CD4-positive, alpha-beta T cell treated with Interleukin-4 for 4 hours (primary cell): ENCODE data around the gene MAP9.
A peak's percentile ranks its signal among the peaks of the same experiment; 100 is the strongest.
"Not testable (repeated sequence)": the region's sequence is repeated elsewhere in the genome, so short reads cannot be mapped to it uniquely, and the experiment has no call there.

Experiments used
- DNase-seq: peaks from one replicate; pipeline ENCODE4 v3.0.0-alpha.2; 2020

MAP9 gene

DNA sequence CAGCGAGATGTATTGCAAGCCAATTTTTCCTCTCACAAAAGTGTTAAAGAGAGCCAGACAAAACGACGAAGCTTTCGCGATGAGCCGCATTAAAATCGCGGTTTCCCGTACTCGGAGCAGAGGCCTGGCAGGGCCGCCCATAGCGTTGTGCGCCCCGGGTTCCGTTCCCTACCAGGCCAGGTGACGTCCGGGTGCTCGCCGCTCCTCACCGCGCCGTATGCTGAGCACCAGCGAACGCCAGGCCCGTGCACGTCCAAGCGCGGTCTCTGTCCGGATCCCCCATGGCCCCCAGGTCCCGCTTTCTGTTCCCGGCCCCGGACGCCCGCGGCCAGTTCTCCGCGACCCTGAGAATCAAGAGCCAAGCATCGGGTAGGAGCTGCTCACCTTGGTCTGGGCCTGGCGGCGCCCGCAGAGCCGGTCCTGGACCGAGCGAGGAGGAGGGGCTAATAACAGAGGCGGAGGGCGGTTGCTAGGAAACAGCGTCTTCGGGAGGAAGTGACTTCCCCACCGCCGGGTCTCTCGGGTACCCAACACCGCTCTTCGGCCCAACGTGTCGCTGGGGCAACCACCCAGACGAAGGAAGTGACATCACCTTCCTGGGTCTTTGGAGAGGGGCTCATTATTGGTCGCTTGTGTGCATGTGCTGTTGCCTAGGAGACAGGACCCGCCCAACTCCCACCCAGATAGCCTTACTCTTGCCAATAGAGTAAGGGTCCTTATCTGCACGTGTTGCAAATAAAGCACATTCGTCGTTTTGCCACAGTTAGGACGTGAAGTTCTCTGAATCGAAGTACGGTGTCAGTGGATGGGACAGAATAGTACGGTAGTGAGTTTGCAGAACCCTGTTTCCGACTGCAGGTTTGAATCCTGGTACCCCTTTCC, at the start of gene MAP9:
Gene MAP9, minus strand, starts transcription at position 579 of the 882 bp plus-strand sequence. CDS start 1,115 bp downstream, outside the sequence.
- DNase-seq, result peak; percentile 96

DNA sequence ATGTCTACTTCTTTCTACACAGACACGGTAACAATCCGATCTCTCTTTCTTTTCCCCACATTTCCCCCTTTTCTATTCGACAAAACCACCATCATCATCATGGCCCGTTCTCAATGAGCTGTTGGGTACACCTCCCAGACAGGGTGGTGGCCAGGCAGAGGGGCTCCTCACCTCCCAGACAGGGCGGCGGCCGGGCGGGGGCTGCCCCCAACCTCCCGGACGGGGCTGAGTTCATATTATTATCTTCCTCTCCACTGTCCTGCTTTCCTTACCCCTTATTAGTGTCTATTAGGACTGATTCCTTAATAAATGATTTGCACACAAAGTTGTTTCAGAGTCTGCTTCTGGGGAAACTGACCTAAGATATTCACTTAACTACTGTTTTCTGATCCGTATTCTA, 48.0 kb upstream of the MAP9 start:
- not testable (repeated sequence) for DNase-seq

DNA sequence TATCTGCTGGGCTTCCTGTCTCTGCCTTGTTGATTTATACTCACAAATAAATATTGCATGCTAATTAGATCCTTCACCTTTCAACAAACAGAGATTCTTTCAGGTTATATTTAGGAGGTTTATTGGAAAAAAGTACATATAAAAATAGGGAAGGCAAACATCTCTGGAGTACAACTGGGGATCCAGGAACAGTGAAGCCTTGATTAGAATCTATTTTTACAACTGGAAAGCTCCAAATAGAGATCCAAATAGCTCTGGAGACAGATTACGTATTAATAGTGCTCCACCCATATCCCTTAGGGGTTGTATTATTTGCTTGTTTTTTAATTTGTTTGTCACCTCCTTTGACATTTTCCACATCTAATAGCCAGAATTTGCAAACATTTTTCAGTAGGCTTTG, 46.9 kb upstream of the MAP9 start:
- no peak for DNase-seq

DNA sequence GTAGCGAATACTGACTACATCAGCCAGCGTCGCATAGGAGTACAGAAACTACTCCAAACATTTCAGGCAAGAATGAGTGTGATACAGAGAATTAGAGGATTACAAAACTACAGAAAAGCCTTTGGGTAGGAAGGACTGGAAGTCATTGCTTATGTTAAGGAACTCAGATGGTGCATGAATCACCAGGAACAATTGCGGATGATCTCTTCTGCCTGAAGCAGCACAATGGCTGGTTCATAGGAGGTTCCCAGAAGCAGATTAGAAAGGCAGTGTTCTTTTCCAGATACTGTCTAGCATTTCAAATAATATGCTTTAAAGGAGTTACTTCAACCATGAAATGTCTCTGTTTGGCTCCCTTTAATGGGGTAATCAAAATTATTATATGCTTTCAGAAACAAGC, 42.5 kb upstream of the MAP9 start:
- no peak for DNase-seq

DNA sequence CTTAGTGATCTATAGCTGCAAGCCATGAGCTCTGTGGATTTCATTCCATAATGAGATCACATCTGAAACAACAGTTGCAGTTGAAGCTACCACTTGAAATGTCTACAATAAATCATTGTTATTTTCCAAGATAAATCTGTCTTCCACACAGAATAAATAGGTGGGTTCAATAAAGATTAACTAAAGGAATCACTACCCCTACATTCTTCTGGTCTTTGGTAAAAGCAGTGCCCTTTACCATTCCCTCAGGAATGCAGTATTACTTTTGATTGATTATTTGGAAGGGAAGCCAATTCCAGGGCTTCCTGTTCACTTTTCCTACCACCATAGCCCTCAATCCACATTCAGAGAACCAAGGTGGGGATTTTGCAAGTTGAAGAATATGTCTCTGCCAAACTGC, 38.9 kb upstream of the MAP9 start:
- DNase-seq, result no peak

DNA sequence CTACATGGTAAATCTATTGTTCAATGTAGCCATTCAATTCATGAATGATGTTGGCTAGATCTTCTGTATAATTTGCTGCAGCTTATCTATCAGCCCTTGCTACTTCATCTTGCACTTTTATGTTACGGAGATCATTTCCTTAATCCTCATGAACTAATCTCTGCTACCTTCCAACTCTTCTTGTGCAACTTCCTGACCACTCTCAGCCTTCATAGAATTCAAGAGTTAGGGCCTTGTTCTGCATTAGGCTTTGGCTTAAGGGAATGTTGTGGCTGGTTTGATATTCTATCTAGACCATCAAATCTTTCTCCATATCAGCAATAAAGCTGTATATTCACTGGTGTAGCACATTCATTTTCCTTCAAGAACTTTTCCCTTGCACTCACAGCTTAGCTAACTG, 36.7 kb upstream of the MAP9 start:
- DNase-seq, result no peak

DNA sequence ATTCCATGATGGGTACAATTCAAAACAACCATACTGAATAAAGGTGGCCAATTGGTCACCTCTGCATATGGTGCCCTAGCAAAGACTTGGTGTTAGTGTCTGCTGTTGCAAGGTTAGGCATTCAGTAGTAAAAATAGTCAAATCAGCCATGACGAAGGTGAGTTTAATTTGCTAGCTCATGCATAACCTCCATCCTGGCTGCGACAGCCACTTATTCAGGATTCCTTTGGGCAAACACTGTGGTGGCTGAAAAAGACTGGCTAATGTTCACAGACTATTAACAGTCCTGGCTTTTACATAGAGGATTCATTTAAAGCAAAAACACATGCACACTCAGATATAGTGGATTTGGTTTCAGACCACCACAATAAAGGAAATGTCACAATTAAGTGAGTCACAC, 34.8 kb upstream of the MAP9 start:
- no peak for DNase-seq

DNA sequence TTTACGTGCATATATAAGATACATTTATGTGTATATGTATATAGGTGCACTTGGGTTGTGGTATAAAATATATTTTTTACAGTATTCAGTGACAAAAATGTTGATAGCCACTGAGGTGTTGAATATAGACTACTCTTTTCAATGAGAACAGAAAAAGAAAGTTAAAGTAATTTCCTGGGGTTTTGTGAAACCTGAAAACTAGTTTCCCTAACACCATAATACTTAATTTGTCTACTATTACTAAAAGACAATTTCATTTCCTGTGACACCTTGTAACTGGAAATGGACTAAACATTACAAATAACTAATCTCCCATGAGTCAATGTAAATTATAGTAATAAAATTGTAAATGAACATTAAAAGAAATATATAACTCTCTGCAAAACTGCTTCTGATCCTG, 32.0 kb upstream of the MAP9 start:
- DNase-seq, result no peak

DNA sequence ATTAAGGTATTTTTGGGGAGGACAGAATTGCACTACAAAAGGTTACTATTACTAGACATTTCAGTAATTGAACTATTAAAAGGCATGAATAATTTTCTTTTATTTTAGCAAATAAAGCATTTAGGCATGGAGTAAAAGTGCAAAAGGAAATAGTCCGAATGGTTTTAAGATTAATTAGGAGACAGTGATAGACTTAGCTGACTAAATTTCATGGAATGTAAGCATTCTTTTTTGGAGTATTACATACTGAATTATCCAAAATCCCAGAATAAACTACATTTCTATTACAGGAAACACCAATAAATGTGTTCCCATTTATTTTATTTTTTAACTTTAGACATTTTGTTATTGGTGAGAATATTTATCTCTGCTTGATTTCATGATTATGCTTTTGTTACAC, 30.7 kb upstream of the MAP9 start:
- no peak for DNase-seq

DNA sequence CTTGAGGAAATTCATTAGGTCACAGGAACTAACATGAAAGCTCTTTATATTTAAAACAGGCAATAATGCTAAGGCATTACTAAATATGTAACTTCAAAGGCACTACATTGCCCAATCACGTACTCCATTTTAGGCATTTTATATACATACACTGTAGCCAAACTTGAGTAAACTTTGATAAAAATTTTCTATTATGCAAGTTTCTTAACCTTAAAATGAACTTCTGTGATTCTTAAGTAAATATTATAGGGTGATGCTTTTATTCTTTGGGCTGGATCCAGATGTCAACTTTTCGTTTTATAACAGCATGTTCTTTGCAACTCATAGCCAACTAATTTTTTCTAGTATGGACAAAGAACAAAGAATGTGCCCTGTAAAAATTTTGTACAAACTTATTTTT, 28.3 kb upstream of the MAP9 start:
- DNase-seq, result no peak

DNA sequence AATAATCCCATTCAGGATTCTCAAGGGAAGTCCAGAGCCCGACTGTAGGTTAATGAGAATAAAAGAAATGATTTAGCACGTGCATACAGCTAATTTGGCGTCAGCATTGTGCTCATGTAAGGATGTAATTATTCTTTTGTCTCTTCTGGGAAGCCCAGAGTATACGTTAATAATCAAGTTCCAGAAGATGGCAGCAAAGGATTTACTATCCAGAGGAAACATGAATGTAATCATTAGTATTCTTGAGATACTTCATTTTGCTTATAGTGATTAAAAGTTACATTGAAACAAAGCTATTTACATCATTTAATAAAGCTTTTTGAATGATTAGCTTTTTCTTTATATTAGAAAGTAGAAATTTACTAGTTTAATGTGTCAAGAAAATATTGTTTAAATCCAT, 27.1 kb upstream of the MAP9 start:
- DNase-seq, result no peak

DNA sequence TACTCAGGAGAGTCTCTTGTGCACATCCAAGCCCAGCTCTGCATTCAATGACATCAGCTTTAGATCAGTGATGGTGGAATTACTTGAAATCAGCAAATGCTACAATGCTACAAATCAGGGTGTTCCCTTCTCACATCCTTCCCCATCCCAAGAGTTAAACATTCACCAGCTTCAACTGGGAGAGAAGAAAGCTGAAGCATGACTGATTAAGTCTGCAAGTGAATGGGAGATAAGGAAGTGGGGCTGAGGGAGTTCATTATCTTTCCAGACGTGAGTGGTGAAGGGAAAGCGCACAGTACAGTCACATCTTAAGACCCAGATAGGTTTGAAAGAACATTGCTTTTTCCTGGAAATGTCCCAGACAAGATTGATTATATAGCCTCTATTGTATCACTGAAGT, 26.2 kb upstream of the MAP9 start:
- no peak for DNase-seq

DNA sequence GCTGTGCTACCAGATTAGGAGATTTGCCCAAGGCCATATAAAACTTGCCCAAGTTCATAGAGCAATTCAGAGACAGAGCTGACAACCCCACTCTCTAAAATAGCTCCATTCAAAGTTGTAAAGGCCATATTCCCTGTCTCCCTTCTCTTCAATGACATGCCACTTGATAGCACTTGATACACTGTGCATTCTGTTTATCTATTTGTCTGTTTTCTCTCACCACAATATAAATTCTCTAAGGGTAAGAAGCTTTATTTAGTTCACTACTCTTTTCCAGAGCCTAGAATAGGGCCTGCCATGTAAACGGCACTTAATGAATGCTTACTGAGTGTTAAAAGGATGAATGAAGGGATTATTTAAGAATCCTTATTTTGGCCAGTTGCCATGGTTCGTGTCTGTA, 24.1 kb upstream of the MAP9 start:
- DNase-seq, result no peak

DNA sequence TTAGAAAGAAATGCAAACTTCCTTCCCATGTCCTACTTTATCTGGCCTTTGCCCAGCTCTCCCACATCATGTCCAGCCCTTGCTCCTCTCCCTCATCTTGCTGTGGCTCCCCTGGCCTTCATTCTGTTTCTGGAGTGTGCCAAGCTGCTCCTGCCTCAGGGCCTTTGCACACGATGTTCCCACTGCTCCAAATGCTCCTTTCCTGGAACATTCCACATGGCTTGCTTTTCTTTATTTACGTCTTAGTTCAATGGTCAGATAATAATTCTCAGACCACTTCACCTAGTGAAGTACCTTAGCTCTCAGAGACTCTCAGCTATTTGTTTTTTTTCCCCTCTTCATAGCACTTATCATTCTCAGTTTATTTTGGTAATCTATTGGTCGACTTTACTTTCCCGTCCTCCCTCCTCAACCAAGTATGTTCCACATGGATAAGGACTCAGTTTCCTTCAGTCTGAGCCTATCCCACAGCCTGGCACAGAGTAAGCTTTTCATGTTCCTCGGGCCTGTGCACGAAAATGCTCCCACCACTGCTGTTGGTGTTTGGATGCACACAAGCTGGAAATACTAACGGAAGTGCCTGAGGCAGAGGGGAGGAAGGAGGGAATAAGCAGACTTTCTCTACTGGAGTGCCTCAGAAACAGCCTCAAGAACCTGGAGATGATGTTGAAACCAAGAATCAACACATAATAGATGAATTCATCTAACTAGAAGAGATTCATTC, 23.4 kb upstream of the MAP9 start:
- DNase-seq, result no peak

DNA sequence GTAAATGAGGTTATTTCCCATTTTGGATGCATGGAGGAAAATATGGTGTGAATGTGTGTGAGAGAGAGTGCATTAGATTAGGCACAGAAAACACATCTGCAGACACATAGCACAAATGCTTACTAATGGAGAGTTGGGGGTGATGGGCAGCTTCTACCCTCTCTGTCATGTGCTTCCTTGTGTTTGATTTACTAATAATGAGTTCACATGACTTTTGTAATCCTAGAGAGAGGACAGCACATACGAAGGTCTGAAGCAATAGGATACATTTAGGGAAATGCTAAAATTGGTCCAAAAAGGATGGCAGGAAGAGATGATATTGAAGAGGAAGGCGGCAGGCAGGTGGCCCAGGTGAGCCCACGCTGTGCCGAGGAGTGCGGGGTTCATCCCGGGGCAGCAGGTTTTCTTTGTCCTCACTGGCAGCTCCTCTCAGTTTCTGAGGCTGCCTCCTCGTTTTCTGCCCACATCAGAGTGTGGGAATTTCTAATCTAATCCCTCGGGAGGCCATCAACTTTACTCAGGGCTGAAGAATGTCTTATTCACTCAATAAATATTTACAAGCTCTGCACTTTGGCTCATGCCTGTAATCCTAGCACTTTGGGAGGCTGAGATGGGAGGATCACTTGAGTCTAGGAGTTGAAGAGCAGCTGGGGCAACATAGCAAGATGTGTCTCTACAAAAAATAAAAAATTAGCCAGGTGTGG, 15.9 kb upstream of the MAP9 start:
- no peak for DNase-seq

DNA sequence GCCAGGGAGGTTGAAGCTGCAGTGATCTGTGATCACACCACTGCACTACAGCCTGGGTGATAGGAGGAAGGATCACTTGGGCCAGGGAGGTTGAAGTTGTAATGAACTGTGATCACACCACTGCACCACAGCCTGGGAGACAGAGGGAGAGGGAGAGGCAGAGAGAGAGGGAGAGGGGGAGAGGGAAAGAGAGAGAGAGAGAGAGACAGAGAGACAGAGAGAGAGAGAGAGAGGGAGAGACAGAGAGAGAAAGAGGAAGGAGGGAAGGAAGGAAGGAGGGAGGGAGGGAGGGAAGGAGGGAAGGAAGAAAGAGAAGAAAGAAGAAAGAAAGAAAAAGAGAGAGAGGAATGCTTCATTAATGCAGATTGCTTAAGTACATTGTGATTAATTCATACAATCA, 15.2 kb upstream of the MAP9 start:
- DNase-seq, result no peak

DNA sequence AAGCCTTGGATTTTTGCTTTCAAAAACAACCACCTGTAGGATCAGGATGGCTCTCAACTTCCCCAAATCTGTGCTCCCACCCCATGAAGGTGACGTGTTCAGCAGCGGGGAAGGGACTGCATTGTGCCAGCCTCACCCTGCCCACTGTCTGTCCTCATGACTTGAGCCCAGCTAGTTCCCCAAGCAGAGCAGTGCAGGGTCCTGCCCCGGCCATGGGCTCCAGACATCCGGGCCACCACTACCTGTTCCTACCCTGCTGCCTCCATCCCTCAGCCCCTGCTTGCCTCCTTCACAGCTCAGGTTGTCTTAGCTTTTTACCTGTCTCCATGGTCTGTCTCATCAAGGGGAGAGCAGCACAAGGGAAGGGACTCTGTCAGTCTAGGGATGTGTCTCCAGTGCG, 11.4 kb upstream of the MAP9 start:
- DNase-seq, result no peak

DNA sequence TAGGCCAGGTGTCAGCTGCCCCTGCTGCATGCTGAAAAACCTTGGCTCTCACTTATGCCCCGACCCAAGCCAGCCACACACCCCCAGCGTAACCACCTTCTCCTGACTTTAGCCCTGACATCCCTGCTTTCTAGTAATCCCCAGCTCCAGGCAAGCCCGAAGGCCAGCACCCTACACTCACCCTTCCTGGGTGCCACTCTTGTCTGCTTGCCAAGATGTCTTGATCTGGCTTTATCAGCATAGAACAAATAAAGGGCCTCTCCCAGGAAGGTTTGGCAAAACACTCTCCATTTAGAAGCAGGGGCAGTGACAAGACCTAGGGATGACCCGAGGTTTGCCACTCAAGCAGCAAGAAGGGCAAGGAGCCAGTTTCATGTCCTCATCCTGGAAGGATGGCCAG, 6.8 kb upstream of the MAP9 start:
- no peak for DNase-seq

DNA sequence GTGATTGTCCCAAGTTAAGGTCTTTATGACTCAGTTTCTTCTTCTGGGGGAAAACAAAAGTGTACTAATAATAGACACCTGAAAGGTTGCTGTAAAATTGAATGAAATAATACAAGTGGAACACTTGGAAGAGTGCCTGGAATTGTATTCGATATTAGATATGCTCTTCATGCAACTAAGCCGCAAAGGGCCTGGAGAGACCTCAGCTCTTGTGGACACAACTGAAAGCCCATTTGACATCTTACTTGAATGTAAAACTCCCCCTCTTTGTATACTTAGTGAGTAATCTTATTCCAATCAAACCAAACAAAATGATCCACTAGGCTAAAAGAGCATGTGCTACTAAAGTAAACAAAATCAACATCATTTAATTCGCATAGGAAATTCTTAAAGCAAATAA, 511 bp upstream of the MAP9 start:
- no peak for DNase-seq

DNA sequence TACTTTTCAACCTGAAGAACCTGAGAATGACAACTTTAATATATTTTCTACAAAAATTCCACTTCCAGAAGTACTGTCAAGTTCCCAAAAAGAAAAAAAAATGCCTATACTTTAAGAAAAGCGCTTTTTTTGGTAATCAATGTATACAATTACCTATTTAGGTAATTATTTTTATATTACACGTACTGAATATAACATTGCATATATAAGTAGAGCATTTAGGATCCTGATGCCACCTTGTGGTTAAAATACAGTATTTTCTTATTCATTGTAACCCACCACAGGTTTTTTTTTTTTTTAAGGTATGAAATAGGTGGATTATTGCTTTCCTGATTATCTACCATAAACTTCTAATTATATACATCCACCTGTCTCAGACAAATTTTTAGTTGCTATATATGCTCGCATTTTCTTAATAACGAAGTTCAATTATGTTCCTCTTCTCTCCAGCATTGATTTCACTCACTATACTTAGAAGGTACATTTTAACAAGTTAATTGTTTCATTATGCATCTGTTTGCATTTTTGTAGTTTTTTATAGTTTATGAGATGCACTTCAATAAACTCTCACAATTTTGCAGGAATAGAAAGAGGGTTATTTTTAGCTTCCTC, 5.2 kb downstream of the MAP9 start:
- peak; percentile 37 for DNase-seq

DNA sequence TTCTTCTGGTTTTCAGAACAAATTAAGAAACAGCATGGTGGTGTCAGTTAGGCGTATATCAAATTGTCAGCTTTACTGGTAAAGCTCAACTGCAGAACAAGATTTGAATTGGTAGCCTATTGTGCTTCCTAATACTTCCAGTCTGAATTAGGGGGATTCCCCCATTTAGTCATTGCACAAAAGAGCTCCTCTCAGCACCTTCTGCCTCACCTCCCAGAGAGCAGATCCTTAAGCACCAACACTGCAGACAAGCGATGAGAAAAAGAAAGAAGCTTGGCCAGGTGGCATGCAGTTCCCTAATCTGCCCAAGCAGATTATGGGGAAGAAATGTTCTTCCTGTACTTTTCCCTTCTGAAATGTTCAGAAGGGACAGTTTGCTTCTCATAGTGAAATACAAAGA, 9.2 kb downstream of the MAP9 start:
- DNase-seq, result no peak

DNA sequence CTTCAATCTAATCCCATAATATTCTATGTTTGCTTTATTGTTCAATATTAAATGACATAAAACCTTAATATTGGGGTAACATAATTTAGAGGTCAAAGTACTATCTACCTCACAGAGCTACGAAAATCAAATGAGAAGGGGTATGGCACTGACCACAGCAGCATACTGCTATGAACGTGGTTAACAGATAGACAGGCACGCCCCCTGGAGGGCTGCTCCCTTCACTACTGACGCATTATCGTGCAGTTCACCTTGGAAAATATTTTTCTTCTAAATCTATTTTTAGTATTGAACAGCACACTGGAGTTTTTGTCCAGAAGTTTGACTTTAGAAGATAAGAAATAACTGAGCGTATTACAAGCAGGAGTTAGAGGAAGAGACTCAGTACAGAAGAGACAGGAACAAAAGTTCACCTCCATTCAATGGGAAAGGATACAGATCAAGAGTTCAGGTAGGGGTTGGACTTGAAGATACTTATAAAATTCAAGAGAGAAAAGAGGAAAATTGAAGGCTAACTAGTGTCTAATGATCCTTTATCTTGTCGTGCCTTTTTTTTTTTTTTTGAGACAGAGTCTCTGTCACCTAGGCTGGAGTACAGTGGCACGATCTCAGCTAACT, 22.7 kb downstream of the MAP9 start:
- peak; percentile 16 for DNase-seq

DNA sequence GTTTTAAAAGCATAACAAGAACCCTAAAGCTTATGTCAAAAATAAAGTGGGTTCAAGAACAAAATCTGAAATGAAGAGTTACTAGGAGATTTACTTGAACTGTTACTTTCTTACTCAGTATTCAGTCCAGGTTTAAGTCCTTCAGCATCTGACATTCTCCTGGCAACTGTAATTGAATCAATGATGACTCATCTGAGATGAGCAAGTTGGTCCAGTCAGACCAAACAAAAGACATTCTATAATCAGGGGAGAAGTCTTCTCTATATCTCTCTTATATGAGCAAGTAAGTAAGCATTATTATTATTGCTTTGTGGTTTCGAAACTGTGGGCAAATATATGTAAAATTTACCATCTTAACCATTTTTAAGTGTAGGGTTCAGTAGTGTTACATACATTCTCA, 34.6 kb downstream of the MAP9 start:
- no peak for DNase-seq
